Heart right ventricle (tissue), 16 donors: ENCODE measurements around the gene SLC25A18. TPM values are rescaled to one million over a fixed set of nuclear protein-coding genes. Genes with fewer than 3 reads are reported as not detected.

Source experiments
- ATAC-seq, 8 donors: fragments of 200-7000 bp; cut with Tn5 transposase; one replicate each; pipeline ENCODE4 v1.9.1; 2020; ENCODE audit warnings: mild to moderate bottlenecking in 8 of 8, moderate library complexity in 8 of 8, moderate number of reproducible peaks in 1 of 8
- DNase-seq, 2 donors: peaks; one replicate each; pipeline ENCODE4 v3.0.0-alpha.2; 2020
- H3K27ac ChIP-seq, 10 donors: fragments of 200-600 bp; sonication (generic) in 2 of 10; one replicate each; pipeline versions ENCODE4 v1.5.0 to v1.8.0; 2020 to 2022; ENCODE audit warnings: mild to moderate bottlenecking in 3 of 10
- H3K27me3 ChIP-seq, 7 donors: fragments of 200-600 bp; one replicate each; pipeline ENCODE4 v1.8.0; 2021 to 2022; ENCODE audit warnings: mild to moderate bottlenecking in 2 of 7
- H3K36me3 ChIP-seq, 9 donors: fragments of 200-600 bp; sonication (generic) in 1 of 9; one replicate each; pipeline versions ENCODE4 v1.5.0 to v1.8.0; 2020 to 2022; ENCODE audit warnings: mild to moderate bottlenecking in 2 of 9
- H3K4me1 ChIP-seq, 9 donors: fragments of 200-600 bp; sonication (generic) in 1 of 9; one replicate each; pipeline versions ENCODE4 v1.5.0 to v1.8.0; 2020 to 2022; ENCODE audit warnings: mild to moderate bottlenecking in 4 of 9
- H3K4me3 ChIP-seq, 10 donors: fragments of 200-600 bp; sonication (generic) in 2 of 10; one replicate each; pipeline versions ENCODE4 v1.5.0 to v1.8.0; 2020 to 2022; ENCODE audit warnings: mild to moderate bottlenecking in 7 of 10, moderate library complexity in 2 of 10
- H3K9me3 ChIP-seq, 11 donors: fragments of 200-600 bp in 10 of 11; sonication (generic) in 2 of 11; one replicate each; pipeline versions ENCODE4 v1.5.0 to v1.8.0; 2013 to 2022; ENCODE audit warnings: mild to moderate bottlenecking in 2 of 11, control low read depth in 1 of 11, moderate library complexity in 1 of 11
- WGBS, 2 donors: extraction: QIAGEN DNeasy Blood & Tissue Kit; methylation state at CpG; one replicate each; pipeline ENCODE4 v1.1.7; 2013; ENCODE audit warnings: inconsistent platforms in 1 of 2; 5-methylcytosine and 5-hydroxymethylcytosine counted together
- intact Hi-C, 10 donors: fragments of 100-400 bp; cut with DNase I; formaldehyde crosslinking; loops; one replicate each; pipeline versions ENCODE4 v1.11.1 to v1.14.2; 2022
- polyA plus RNA-seq, 2 donors: library from polyadenylated mRNA; stranded (reverse); fragments of 200-250 nt; gene quantifications; one replicate each; pipeline ENCODE4 v1.2.3, GENCODE V29; 2013
- total RNA-seq, 10 donors: library from RNA; stranded (reverse); fragmentation: NEBNext Ultra II Directional in 3 of 10; extraction: Animal tissue kit (Norgen Biotek cat#: 25700) in 3 of 10; gene quantifications; one replicate each; pipeline versions ENCODE4 v1.2.1 to v1.2.4, GENCODE V29; 2021 to 2023
- TF ChIP-seq, protein P1 (sequence below), 9 donors: fragments of 200-600 bp; sonication (generic) in 2 of 9; IDR thresholded peaks; one replicate each; pipeline versions ENCODE4 v1.5.0 to v1.8.0; 2021 to 2022; ENCODE audit warnings: antibody characterized with exemption in 9 of 9, mild to moderate bottlenecking in 5 of 9, moderate library complexity in 1 of 9
- donor health status: Arrhythmogenic right ventricular cardiomyopathy.
- donor health status: ischemic (EF 13 %, LVEDD 7.1; RV severe dilation, severe dysfunction).
- donor health status: healthy with polysubstance abuse.
- donor health status: DM: no; HTN: yes; CAD: no.
- donor health status: DM: no; HTN: no; CAD: no.
- donor health status: ischemic (EF 25% LVEDD 6.9; RV normal size, moderate dysfunction).
- donor health status: ischemic (EF 25% LVEDD 5.7; RV mildly dilated, moderate dysfunction).
- donor health status: healthy.
- donor health status: DM: yes; HTN: yes; CAD: no.
- donor health status: Ischemic cardiomyopathy.
- donor health status: ischemic (EF 35%, LVEDD 5.7; RV mildly dilated, moderate dysfunction).
- donor health status: nonischemic (EF 11% LVEDD 7.7; RV severe dilation, severe dysfunction).
- donor health status: DM: yes; HTN: yes; CAD: no.
- donor health status: PGD.
- donor health status: ischemic (EF 29% LVEDD 5.4; RV normal size, mild dysfunction).
- donor health status: nonischemic (EF 23%, LVEDD 6.1; RV moderate dilation, normal function).

The SLC25A18 gene
- total and polyA plus RNA-seq, 12 donors, result 0.65 to 13.6 (median 1.1) TPM

DNA sequence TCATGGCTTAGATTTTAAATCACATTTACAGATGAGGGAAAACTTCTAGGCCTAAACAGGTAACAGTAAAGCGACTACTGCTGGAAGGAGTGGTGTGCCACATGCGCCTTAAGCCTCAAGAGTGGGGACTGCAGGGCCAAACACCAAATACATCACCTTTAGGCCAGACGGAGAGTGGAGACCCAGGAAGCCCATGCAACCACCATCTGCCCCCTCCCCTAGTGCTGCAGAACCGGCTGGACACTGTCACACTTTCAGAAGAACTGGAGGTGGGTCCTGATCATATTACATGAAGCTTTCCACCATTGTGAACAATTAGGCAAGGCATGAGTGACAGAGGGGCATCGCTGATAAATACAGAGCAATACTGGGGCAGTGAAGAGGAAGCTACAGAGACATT, 28.9 kb downstream of the SLC25A18 start:
- Histone ChIP-seq H3K9me3 (no peaks in the 10 kb centered on the region), H3K27me3 (no peaks in the 10 kb centered on the region), H3K36me3 (peaks cover 0 to 83% (median 64%) of the 10 kb centered on the region in 9 donors), H3K4me3 (no peak overlapping the region), H3K27ac (no peak overlapping the region), H3K4me1 (no peaks in the 10 kb centered on the region)
- ATAC-seq, result no peak
- TF ChIP-seq, protein P1, sequence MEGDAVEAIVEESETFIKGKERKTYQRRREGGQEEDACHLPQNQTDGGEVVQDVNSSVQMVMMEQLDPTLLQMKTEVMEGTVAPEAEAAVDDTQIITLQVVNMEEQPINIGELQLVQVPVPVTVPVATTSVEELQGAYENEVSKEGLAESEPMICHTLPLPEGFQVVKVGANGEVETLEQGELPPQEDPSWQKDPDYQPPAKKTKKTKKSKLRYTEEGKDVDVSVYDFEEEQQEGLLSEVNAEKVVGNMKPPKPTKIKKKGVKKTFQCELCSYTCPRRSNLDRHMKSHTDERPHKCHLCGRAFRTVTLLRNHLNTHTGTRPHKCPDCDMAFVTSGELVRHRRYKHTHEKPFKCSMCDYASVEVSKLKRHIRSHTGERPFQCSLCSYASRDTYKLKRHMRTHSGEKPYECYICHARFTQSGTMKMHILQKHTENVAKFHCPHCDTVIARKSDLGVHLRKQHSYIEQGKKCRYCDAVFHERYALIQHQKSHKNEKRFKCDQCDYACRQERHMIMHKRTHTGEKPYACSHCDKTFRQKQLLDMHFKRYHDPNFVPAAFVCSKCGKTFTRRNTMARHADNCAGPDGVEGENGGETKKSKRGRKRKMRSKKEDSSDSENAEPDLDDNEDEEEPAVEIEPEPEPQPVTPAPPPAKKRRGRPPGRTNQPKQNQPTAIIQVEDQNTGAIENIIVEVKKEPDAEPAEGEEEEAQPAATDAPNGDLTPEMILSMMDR (IDR thresholded peaks at IDR 0.05), result no peak
- no peak for DNase-seq
- intact Hi-C loops, result no loop called here
- WGBS, 2 donors, result 79 to 87% methylated on average over 5 of the region's 5 CpGs

DNA sequence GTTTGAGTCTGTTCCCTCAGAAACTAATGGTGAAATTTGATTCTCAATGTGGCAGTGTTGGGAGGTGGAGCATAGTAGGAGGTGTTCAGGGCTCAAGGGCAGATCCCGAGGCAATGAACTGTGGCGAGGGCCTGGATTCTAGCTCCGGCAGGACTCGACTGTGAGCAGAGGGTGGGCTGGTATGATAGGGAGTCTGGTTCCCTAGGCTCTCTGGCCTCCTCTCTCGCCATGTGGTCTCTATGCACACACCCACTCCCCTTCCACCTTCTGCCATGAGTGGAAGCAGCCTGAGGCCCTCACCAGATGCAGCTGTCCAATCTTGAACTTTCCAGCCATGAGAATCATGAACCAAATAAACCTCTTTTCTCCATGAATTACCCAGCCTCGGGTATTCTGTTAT, 32.9 kb downstream of the SLC25A18 start:
- WGBS, 2 donors, result 98 to 100% methylated on average over 6 of the region's 6 CpGs
- ATAC-seq (no peak), DNase-seq (no peak)
- Histone ChIP-seq H3K27me3 (no peaks in the 10 kb centered on the region), H3K27ac (no peak overlapping the region), H3K4me3 (no peak overlapping the region), H3K4me1 (no peaks in the 10 kb centered on the region), H3K36me3 (peaks cover 6 to 100% (median 96%) of the 10 kb centered on the region in 9 donors), H3K9me3 (no peaks in the 10 kb centered on the region)
- intact Hi-C loops, result no loop called here
- TF ChIP-seq, protein P1 (IDR thresholded peaks at IDR 0.05), result no peak

GRCh38 chr22:17597217-17597616, 33.9 kb downstream of the SLC25A18 start:
- Histone ChIP-seq H3K27ac (no peak overlapping the region), H3K4me1 (no peaks in the 10 kb centered on the region), H3K9me3 (no peaks in the 10 kb centered on the region), H3K4me3 (no peak overlapping the region), H3K27me3 (no peaks in the 10 kb centered on the region), H3K36me3 (peaks cover 5 to 100% (median 86%) of the 10 kb centered on the region in 9 donors)
- intact Hi-C loops, result no loop called here
- WGBS, 2 donors, result 98 to 100% methylated on average over 2 of the region's 2 CpGs
- DNase-seq (no peak), ATAC-seq (no peak)
- TF ChIP-seq, protein P1 (IDR thresholded peaks at IDR 0.05), result no peak

DNA sequence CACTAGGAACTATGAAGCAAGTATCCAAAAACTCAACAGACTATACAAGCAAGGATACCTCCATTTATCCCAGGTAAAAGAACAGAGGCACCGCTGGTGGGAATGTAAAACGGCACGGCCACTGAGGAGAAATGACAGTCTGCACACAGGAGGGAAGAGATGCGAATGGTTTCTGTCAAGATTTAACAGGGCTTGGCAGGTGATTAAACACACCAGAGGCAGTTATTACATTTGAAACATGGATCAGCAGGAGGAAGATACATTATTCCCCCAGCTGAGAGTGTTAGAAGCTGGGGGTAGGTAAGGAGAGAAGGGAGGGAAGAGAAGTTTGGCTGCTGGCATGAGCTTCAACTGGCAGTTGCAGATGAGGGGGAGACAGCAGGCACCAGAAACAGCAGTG, 35.0 kb downstream of the SLC25A18 start:
- no peaks in the 10 kb centered on the region for H3K4me1 ChIP-seq
- DNase-seq (no peak), ATAC-seq (no peak)
- intact Hi-C loops, result no loop called here
- peaks cover 3 to 99% (median 76%) of the 10 kb centered on the region in 9 donors for H3K36me3 ChIP-seq
- 87 to 91% methylated on average over 4 of the region's 4 CpGs for WGBS, 2 donors
- no peaks in the 10 kb centered on the region for H3K27me3 ChIP-seq
- H3K4me3 ChIP-seq, result no peak overlapping the region
- H3K27ac ChIP-seq, result no peak overlapping the region
- TF ChIP-seq, protein P1 (IDR thresholded peaks at IDR 0.05), result no peak
- H3K9me3 ChIP-seq, result no peaks in the 10 kb centered on the region
